GM23338 (cell line): ENCODE results near the gene NFE2L1. TPM values are rescaled to one million over a fixed set of nuclear protein-coding genes. Genes with fewer than 3 reads are reported as not detected.

Source experiments
- ATAC-seq: fragments of 200-7000 bp; cut with Tn5 transposase; 3 replicates; pipeline ENCODE4 v1.9.1; 2020
- DNase-seq: peaks from one replicate; pipeline ENCODE4 v3.0.0-alpha.2; 2015; ENCODE audit warnings: low spot score
- H2AFZ ChIP-seq: fragments of 200-600 bp; sonication (generic); 2 replicates; pipeline ENCODE4 v1.8.0; 2016; ENCODE audit warnings: antibody characterized with exemption, mild to moderate bottlenecking, moderate library complexity
- H3F3A ChIP-seq: fragments of 200-600 bp; sonication (generic); replicated peaks from 2 replicates; pipeline ENCODE4 v1.8.0; 2017; ENCODE audit warnings: antibody characterized with exemption, mixed run types, low read depth
- H3K27ac ChIP-seq: fragments of 200-600 bp; sonication (generic); 2 replicates; pipeline ENCODE4 v1.6.1; 2016; ENCODE audit warnings: low read depth
- H3K27me3 ChIP-seq: fragments of 200-600 bp; sonication (generic); 2 replicates; pipeline ENCODE4 v1.8.0; 2016; ENCODE audit warnings: mild to moderate bottlenecking, mixed run types, moderate library complexity; ENCODE audit not compliant: insufficient read depth
- H3K36me3 ChIP-seq: fragments of 200-600 bp; sonication (generic); 2 replicates; pipeline ENCODE4 v1.8.0; 2016; ENCODE audit warnings: mild to moderate bottlenecking; ENCODE audit not compliant: insufficient read depth
- H3K4me1 ChIP-seq: fragments of 200-600 bp; sonication (generic); 2 replicates; pipeline ENCODE4 v1.8.0; 2016; ENCODE audit warnings: mild to moderate bottlenecking, moderate library complexity; ENCODE audit not compliant: insufficient read depth
- H3K4me2 ChIP-seq: fragments of 200-600 bp; sonication (generic); 2 replicates; pipeline ENCODE4 v1.7.1; 2017; ENCODE audit warnings: mixed run types
- H3K4me3 ChIP-seq: fragments of 200-600 bp; sonication (generic); 2 replicates; pipeline ENCODE4 v1.6.1; 2016; ENCODE audit warnings: mixed run types
- H3K79me2 ChIP-seq: fragments of 200-600 bp; sonication (generic); replicated peaks from 2 replicates; pipeline ENCODE4 v1.8.0; 2017; ENCODE audit warnings: mild to moderate bottlenecking; ENCODE audit not compliant: insufficient read depth
- H3K9me2 ChIP-seq: fragments of 200-600 bp; sonication (generic); 2 replicates; pipeline ENCODE4 v1.8.0; 2017; ENCODE audit not compliant: insufficient read depth
- H4K20me1 ChIP-seq: fragments of 200-600 bp; sonication (generic); replicated peaks from 2 replicates; pipeline ENCODE4 v1.8.0; 2017; ENCODE audit warnings: mild to moderate bottlenecking; ENCODE audit not compliant: insufficient read depth
- H3K27ac Mint-ChIP-seq: 2 replicates; pipeline ENCODE4 v1.8.0; 2020; ENCODE audit warnings: inconsistent platforms, mild to moderate bottlenecking, moderate library complexity, mixed read lengths
- H3K27me3 Mint-ChIP-seq: 3 replicates; pipeline ENCODE4 v1.8.0; 2022; ENCODE audit warnings: low read depth, mild to moderate bottlenecking, moderate library complexity, mixed read lengths, inconsistent platforms; ENCODE audit not compliant: insufficient read depth, poor library complexity
- H3K36me3 Mint-ChIP-seq: 3 replicates; pipeline ENCODE4 v1.8.0; 2021; ENCODE audit warnings: low read depth, mild to moderate bottlenecking, inconsistent platforms, moderate library complexity, mixed read lengths
- H3K4me1 Mint-ChIP-seq: 3 replicates; pipeline ENCODE4 v1.8.0; 2020; ENCODE audit warnings: mild to moderate bottlenecking, inconsistent platforms, mixed read lengths
- H3K4me3 Mint-ChIP-seq: 3 replicates; pipeline ENCODE4 v1.8.0; 2021; ENCODE audit warnings: moderate library complexity, mild to moderate bottlenecking, inconsistent platforms, mixed read lengths
- H3K9me3 Mint-ChIP-seq: 3 replicates; pipeline ENCODE4 v1.8.0; 2020; ENCODE audit warnings: moderate library complexity, mild to moderate bottlenecking, inconsistent platforms, mixed read lengths
- CREB1 ChIP-seq: fragments of 250-450 bp; sonication (Bioruptor Pico); IDR thresholded peaks from 2 replicates; pipeline ENCODE4 v1.5.0; 2020; ENCODE audit warnings: low read depth, mild to moderate bottlenecking, moderate library complexity
- CTCF ChIP-seq, 2 experiments: fragments of 200-600 bp in 1 of 2; sonication (generic) in 1 of 2; conservative IDR thresholded peaks; 2 replicates each; pipeline versions ENCODE4 v1.5.1 to v1.6.1; 2016 to 2017; ENCODE audit warnings: antibody characterized with exemption in 2 of 2, low read depth in 2 of 2, mild to moderate bottlenecking in 2 of 2, moderate library complexity in 1 of 2
- ETS1 ChIP-seq: IDR thresholded peaks from 2 replicates; pipeline ENCODE4 v1.6.1; 2016; ENCODE audit warnings: antibody characterized with exemption
- EZH2phosphoT487 ChIP-seq: fragments of 200-600 bp; sonication (generic); IDR thresholded peaks from one replicate; pipeline ENCODE4 v1.8.1; 2018; ENCODE audit warnings: antibody characterized with exemption; ENCODE audit not compliant: unreplicated experiment
- JUNB ChIP-seq: IDR thresholded peaks from one replicate; pipeline ENCODE4 v1.6.1; 2016; ENCODE audit warnings: antibody characterized with exemption; ENCODE audit not compliant: unreplicated experiment
- NANOG ChIP-seq: IDR thresholded peaks from 2 replicates; pipeline ENCODE4 v1.6.1; 2016; ENCODE audit warnings: antibody characterized with exemption, borderline replicate concordance
- POLR2AphosphoS5 ChIP-seq: IDR thresholded peaks from 2 replicates; pipeline ENCODE4 v1.6.1; 2016; ENCODE audit warnings: antibody characterized with exemption, low read depth
- REST ChIP-seq: IDR thresholded peaks from one replicate; pipeline ENCODE4 v1.6.1; 2018; ENCODE audit warnings: antibody characterized with exemption; ENCODE audit not compliant: unreplicated experiment
- STAT1 ChIP-seq: IDR thresholded peaks from one replicate; pipeline ENCODE4 v1.6.1; 2016; ENCODE audit warnings: antibody characterized with exemption; ENCODE audit not compliant: unreplicated experiment
- ZNF114 ChIP-seq: fragments of 250-450 bp; sonication (Bioruptor Pico); IDR thresholded peaks from 2 replicates; pipeline ENCODE4 v1.5.0; 2020; ENCODE audit warnings: mild to moderate bottlenecking, moderate library complexity
- ZNF331 ChIP-seq: fragments of 250-450 bp; sonication (Bioruptor Pico); IDR thresholded peaks from 2 replicates; pipeline ENCODE4 v1.5.0; 2020; ENCODE audit warnings: low read depth, mild to moderate bottlenecking, moderate library complexity
- polyA plus RNA-seq: library from polyadenylated mRNA; unstranded; fragments of >200 nt; fragmentation: Nextera tagmentation; extraction: Ambion mirVana; gene quantifications from 2 replicates; pipeline ENCODE4 v1.2.1, GENCODE V29; 2016
- total RNA-seq: library from RNA; depleted of rRNA; stranded (reverse); fragments of >200 nt; shearing (Covaris generic); gene quantifications from 2 replicates; pipeline ENCODE4 v1.2.3, GENCODE V29; 2014

Gene NFE2L1
- total and polyA plus RNA-seq, 2 experiments from 2014 or later, result 39.9 to 138 TPM

GRCh38 chr17:48052956-48053757 lies 5.0 kb downstream of the NFE2L1 start (continued):
- TF ChIP-seq STAT1 (no peak), REST (no peak), ZNF114 (CRISPR knock-in tag) (no peak), ETS1 (no peak), ZNF331 (CRISPR knock-in tag) (no peak)

GRCh38 chr17:48053758-48054237 lies 5.6 kb downstream of the NFE2L1 start:
- peaks cover 82% of the 10 kb centered on the region for H3K4me1 Mint-ChIP-seq
- Histone ChIP-seq H3K4me2 (peak overlapping the region; percentile 94), H3K79me2 (peaks cover 86% of the 10 kb centered on the region), H3K9me2 (no peaks in the 10 kb centered on the region), H2AFZ (no peak overlapping the region), H3K4me3 (peak overlapping the region; percentile 99), H3F3A (peaks cover 34% of the 10 kb centered on the region; the same call in 1 of the 2 replicates), H3K36me3 (peaks cover 36% of the 10 kb centered on the region), H3K27me3 (no peaks in the 10 kb centered on the region), H3K4me1 (peaks cover 63% of the 10 kb centered on the region), H3K27ac (peak overlapping the region; percentile 93), H4K20me1 (peaks cover 32% of the 10 kb centered on the region; the same call in 1 of the 2 replicates)
- H3K9me3 Mint-ChIP-seq, result no peaks in the 10 kb centered on the region
- no peak for ATAC-seq
- H3K27me3 Mint-ChIP-seq, result peaks cover 24% of the 10 kb centered on the region
- H3K36me3 Mint-ChIP-seq, result peaks cover 75% of the 10 kb centered on the region
- H3K27ac Mint-ChIP-seq, result peak overlapping the region; percentile 90
- peak; percentile 45 for DNase-seq
- H3K4me3 Mint-ChIP-seq, result peak overlapping the region; percentile 98
- TF ChIP-seq CREB1 (no peak), EZH2phosphoT487 (no peak), NANOG (no peak), POLR2AphosphoS5 (no peak), JUNB (no peak), CTCF (conservative IDR thresholded peaks at IDR 0.05; ENCODE audit: low read depth in 2 of 2) (no peak), ZNF114 (CRISPR knock-in tag) (no peak), STAT1 (no peak), REST (no peak), ETS1 (no peak)
